Bronchial epithelial cell (primary cell): ENCODE results near the gene GFRA4. TPM values are rescaled to one million over a fixed set of nuclear protein-coding genes. Genes with fewer than 3 reads are reported as not detected.

Experiments
- DNase-seq: peaks from one replicate; pipeline ENCODE4 v3.0.0-alpha.2; 2010; ENCODE audit warnings: low read depth
- FAIRE-seq: peaks from 2 replicates; lab custom pipeline; 2011; peaks lifted over from hg19 to GRCh38; lab: Jason Lieb, UNC
- H3K27me3 ChIP-seq: 2 replicates; pipeline ENCODE4 v1.5.1; 2011; ENCODE audit warnings: low read length; ENCODE audit not compliant: control insufficient read depth, insufficient read depth
- H3K36me3 ChIP-seq: 2 replicates; pipeline ENCODE4 v1.5.1; 2011; ENCODE audit warnings: low read length; ENCODE audit not compliant: control insufficient read depth, insufficient read depth
- H3K4me3 ChIP-seq: 2 replicates; pipeline ENCODE4 v1.5.1; 2011; ENCODE audit warnings: mild to moderate bottlenecking, low read depth, low read length, control low read depth
- CTCF ChIP-seq: IDR thresholded peaks from 2 replicates; pipeline ENCODE4 v1.5.1; 2011; ENCODE audit warnings: mild to moderate bottlenecking, moderate library complexity, low read length, control low read depth, inconsistent platforms; ENCODE audit not compliant: insufficient read depth, severe bottlenecking
- total RNA-seq: library from RNA; depleted of rRNA; stranded (reverse); fragments of >200 nt; gene quantifications from 2 replicates; pipeline ENCODE4 v1.2.1, GENCODE V29; 2014

GFRA4 gene
- total RNA-seq, 1 donor from 2014 or later: not detected

GRCh38 chr20:3686421-3686820 lies 23.2 kb upstream of the GFRA4 start:
- no peak for TF ChIP-seq CTCF
- H3K4me3 ChIP-seq: no peak overlapping the region
- DNase-seq (no peak), FAIRE-seq (no peak)
- peaks cover 11% of the 10 kb centered on the region for H3K27me3 ChIP-seq
- no peaks in the 10 kb centered on the region for H3K36me3 ChIP-seq

- Histone ChIP-seq H3K36me3 (no peaks in the 10 kb centered on the region), H3K27me3 (peaks cover 20% of the 10 kb centered on the region), H3K4me3 (no peak overlapping the region)
- DNase-seq (no peak), FAIRE-seq (no peak)
- no peak for TF ChIP-seq CTCF
Measured at GRCh38 chr20:3685341-3685740, 22.1 kb upstream of the GFRA4 start.

GRCh38 chr20:3681931-3682781 lies 19.0 kb upstream of the GFRA4 start, which contains the start of gene ADAM33:
Gene ADAM33 (minus strand): TSS chr20:3682010. CDS start chr20:3682004, 6 bp downstream.
- Histone ChIP-seq H3K27me3 (peaks cover 27% of the 10 kb centered on the region), H3K36me3 (no peaks in the 10 kb centered on the region), H3K4me3 (no peak within 1 kb of the TSS)
- FAIRE-seq (no peak), DNase-seq (no peak)
- TF ChIP-seq CTCF: no peak

GRCh38 chr20:3681352-3681930 lies 18.2 kb upstream of the GFRA4 start:
- Histone ChIP-seq H3K36me3 (no peaks in the 10 kb centered on the region), H3K27me3 (peaks cover 26% of the 10 kb centered on the region), H3K4me3 (no peak overlapping the region)
- no peak for TF ChIP-seq CTCF
- DNase-seq (no peak), FAIRE-seq (no peak)

- no peak for FAIRE-seq
- Histone ChIP-seq H3K27me3 (peaks cover 27% of the 10 kb centered on the region), H3K36me3 (no peaks in the 10 kb centered on the region), H3K4me3 (no peak overlapping the region)
- no peak for DNase-seq
- TF ChIP-seq CTCF: no peak
Measured at GRCh38 chr20:3680701-3681351, 17.6 kb upstream of the GFRA4 start.
